PC-3 (cell line): ENCODE measurements around the gene CRTAC1. TPM values are rescaled to one million over a fixed set of nuclear protein-coding genes. Genes with fewer than 3 reads are reported as not detected.

Experiments used
- ATAC-seq: fragments of 200-7000 bp; cut with Tn5 transposase; 2 replicates; pipeline ENCODE4 v1.9.1; 2020; ENCODE audit warnings: mild to moderate bottlenecking, moderate library complexity
- BruUV-seq: library from RNA; stranded (reverse); fragments of 400-500 nt; replicated peaks from 2 replicates; lab custom pipeline; 2021; lab: Mats Ljungman, UMichigan
- CTCF ChIA-PET: fragments of 300-600 bp; sonication (Branson Sonifier 250); formaldehyde crosslinking; loops from one replicate; lab custom pipeline; 2022; ENCODE audit warnings: antibody characterized with exemption; lab: Charles Lee
- POLR2A ChIA-PET: fragments of 300-600 bp; sonication (Branson Sonifier 250); formaldehyde crosslinking; loops from one replicate; lab custom pipeline; 2022; ENCODE audit warnings: antibody characterized with exemption; ENCODE audit not compliant: unreplicated experiment; lab: Charles Lee
- DNase-seq: peaks from one replicate; pipeline ENCODE4 v3.0.0-alpha.2; 2015
- H2AFZ ChIP-seq: fragments of 300-600 bp; sonication (generic); 2 replicates; pipeline ENCODE4 v1.6.0; 2016; ENCODE audit warnings: antibody characterized with exemption, low read length
- H3F3A ChIP-seq: fragments of 300-600 bp; sonication (generic); one replicate; pipeline ENCODE4 v1.6.0; 2017; ENCODE audit warnings: antibody characterized with exemption, low read length, control low read depth, mild to moderate bottlenecking; ENCODE audit not compliant: unreplicated experiment
- H3K27ac ChIP-seq: fragments of 300-600 bp; sonication (generic); 2 replicates; pipeline ENCODE4 v1.5.1; 2016; ENCODE audit warnings: mild to moderate bottlenecking, low read length
- H3K27me3 ChIP-seq: fragments of 300-600 bp; sonication (generic); 2 replicates; pipeline ENCODE4 v1.6.1; 2016; ENCODE audit warnings: low read length, mixed read lengths
- H3K36me3 ChIP-seq: fragments of 300-600 bp; sonication (generic); 2 replicates; pipeline ENCODE4 v1.6.1; 2016; ENCODE audit warnings: low read depth, mixed run types, low read length, mixed read lengths
- H3K4me1 ChIP-seq: fragments of 300-600 bp; sonication (generic); 2 replicates; pipeline ENCODE4 v1.5.1; 2016; ENCODE audit warnings: low read length; ENCODE audit not compliant: insufficient read depth
- H3K4me2 ChIP-seq: fragments of 300-600 bp; sonication (generic); 2 replicates; pipeline ENCODE4 v1.6.0; 2016; ENCODE audit warnings: low read length
- H3K4me3 ChIP-seq: fragments of 300-600 bp; sonication (generic); 2 replicates; pipeline ENCODE4 v1.5.1; 2016; ENCODE audit warnings: mild to moderate bottlenecking, low read length, mixed read lengths
- H3K79me2 ChIP-seq: fragments of 300-600 bp; sonication (generic); 2 replicates; pipeline ENCODE4 v1.6.1; 2017; ENCODE audit warnings: low read length, mixed read lengths
- H3K9ac ChIP-seq: fragments of 300-600 bp; sonication (generic); 2 replicates; pipeline ENCODE4 v1.6.0; 2016; ENCODE audit warnings: mild to moderate bottlenecking, low read length
- H3K9me2 ChIP-seq: fragments of 300-600 bp; sonication (generic); replicated peaks from 2 replicates; pipeline ENCODE4 v1.6.1; 2016; ENCODE audit warnings: mixed run types, low read length, mixed read lengths
- H3K9me3 ChIP-seq: fragments of 300-600 bp; sonication (generic); 2 replicates; pipeline ENCODE4 v1.6.1; 2016; ENCODE audit warnings: low read length, mixed read lengths
- H4K20me1 ChIP-seq: fragments of 300-600 bp; sonication (generic); 2 replicates; pipeline ENCODE4 v1.6.1; 2016; ENCODE audit warnings: low read length, mixed read lengths
- CTCF ChIP-seq: fragments of 300-600 bp; sonication (generic); conservative IDR thresholded peaks from 2 replicates; pipeline ENCODE4 v1.5.1; 2017; ENCODE audit warnings: antibody characterized with exemption, low read depth, mild to moderate bottlenecking, low read length
- EZH2 ChIP-seq: fragments of 300-600 bp; sonication (generic); IDR thresholded peaks from one replicate; pipeline ENCODE4 v1.6.1; 2017; ENCODE audit warnings: antibody characterized with exemption, mild to moderate bottlenecking, low read length; ENCODE audit not compliant: unreplicated experiment
- EZH2phosphoT487 ChIP-seq: fragments of 300-600 bp; sonication (generic); IDR thresholded peaks from 2 replicates; pipeline ENCODE4 v1.6.1; 2018; ENCODE audit warnings: mild to moderate bottlenecking, antibody characterized with exemption, low read length, borderline replicate concordance
- intact Hi-C: fragments of 100-400 bp; cut with micrococcal nuclease; formaldehyde crosslinking; loops from 2 replicates; pipeline ENCODE4 v1.9.0; 2023
- total RNA-seq: library from RNA; depleted of rRNA; stranded (reverse); fragments of >200 nt; gene quantifications from 2 replicates; pipeline ENCODE4 v1.2.3, GENCODE V29; 2014

Gene CRTAC1
- total RNA-seq, 1 experiment from 2014 or later, result not detected

- intact Hi-C loops, result no loop called here
- no TSS peak for BruUV-seq
- Histone ChIP-seq H3K4me1 (peaks cover 21% of the 10 kb centered on the region), H4K20me1 (no peaks in the 10 kb centered on the region), H3K36me3 (no peaks in the 10 kb centered on the region), H3K9me2 (no peaks in the 10 kb centered on the region), H2AFZ (no peak overlapping the region), H3F3A (no peaks in the 10 kb centered on the region), H3K4me2 (no peak overlapping the region), H3K27me3 (no peaks in the 10 kb centered on the region), H3K27ac (no peak overlapping the region), H3K9ac (no peak overlapping the region), H3K4me3 (no peak overlapping the region), H3K79me2 (no peaks in the 10 kb centered on the region), H3K9me3 (no peaks in the 10 kb centered on the region)
- ATAC-seq (no peak), DNase-seq (no peak)
- ChIA-PET CTCF (no interaction called here), POLR2A (no interaction called here)
- no peak for TF ChIP-seq EZH2
- no peak for TF ChIP-seq CTCF
- no peak for TF ChIP-seq EZH2phosphoT487
Measured at GRCh38 chr10:97830064-97830463, 200.4 kb downstream of the CRTAC1 start.

GRCh38 chr10:97828721-97829120 is 201.7 kb downstream of the CRTAC1 start:
- H3F3A ChIP-seq, result no peaks in the 10 kb centered on the region
- peaks cover 21% of the 10 kb centered on the region for H3K4me1 ChIP-seq
- TF ChIP-seq EZH2, result no peak
- TF ChIP-seq CTCF, result no peak
- no peak for TF ChIP-seq EZH2phosphoT487
- 0 out of 2 replicates have a peak overlapping the region, but pooled peaks have one; percentile 0 for H3K27ac ChIP-seq
- H4K20me1 ChIP-seq, result no peaks in the 10 kb centered on the region
- no peak overlapping the region for H3K9ac ChIP-seq
- CTCF ChIA-PET, result no interaction called here
- no peak overlapping the region; the same call in 1 of the 2 replicates for H3K4me2 ChIP-seq
- POLR2A ChIA-PET, result no interaction called here
- intact Hi-C loops, result no loop called here
- no peaks in the 10 kb centered on the region for H3K9me2 ChIP-seq
- ATAC-seq (peak; percentile 29; the same call in 1 of the 2 replicates), DNase-seq (no peak)
- H2AFZ ChIP-seq, result no peak overlapping the region
- H3K79me2 ChIP-seq, result no peaks in the 10 kb centered on the region
- BruUV-seq, result no TSS peak
- no peaks in the 10 kb centered on the region for H3K36me3 ChIP-seq
- no peaks in the 10 kb centered on the region for H3K9me3 ChIP-seq
- no peak overlapping the region for H3K4me3 ChIP-seq
- H3K27me3 ChIP-seq, result no peaks in the 10 kb centered on the region

GRCh38 chr10:97827702-97828291 is 202.6 kb downstream of the CRTAC1 start:
- no peak overlapping the region for H3K27ac ChIP-seq
- no TSS peak for BruUV-seq
- no peaks in the 10 kb centered on the region for H3K27me3 ChIP-seq
- no peak overlapping the region for H3K9ac ChIP-seq
- H3K36me3 ChIP-seq, result no peaks in the 10 kb centered on the region
- H4K20me1 ChIP-seq, result no peaks in the 10 kb centered on the region
- H2AFZ ChIP-seq, result no peak overlapping the region
- TF ChIP-seq EZH2, result no peak
- no peak for TF ChIP-seq CTCF
- TF ChIP-seq EZH2phosphoT487, result no peak
- intact Hi-C loops, result no loop called here
- DNase-seq (peak; percentile 48), ATAC-seq (peak; percentile 74)
- peak overlapping the region; percentile 26; the same call in 1 of the 2 replicates for H3K4me2 ChIP-seq
- no peaks in the 10 kb centered on the region for H3F3A ChIP-seq
- H3K4me1 ChIP-seq, result peaks cover 21% of the 10 kb centered on the region
- no peaks in the 10 kb centered on the region for H3K79me2 ChIP-seq
- CTCF ChIA-PET, result no interaction called here
- H3K9me3 ChIP-seq, result no peaks in the 10 kb centered on the region
- POLR2A ChIA-PET, result no interaction called here
- H3K4me3 ChIP-seq, result no peak overlapping the region
- H3K9me2 ChIP-seq, result no peaks in the 10 kb centered on the region
